HG02623 (cell line): Measurements from ENCODE around the gene BCOR.

Source experiments
- ATAC-seq: cut with Tn5 transposase; IDR thresholded peaks from one replicate; pipeline ENCODE4 v1.9.1; 2021; ENCODE audit warnings: moderate library complexity; ENCODE audit not compliant: unreplicated experiment

BCOR gene

DNA sequence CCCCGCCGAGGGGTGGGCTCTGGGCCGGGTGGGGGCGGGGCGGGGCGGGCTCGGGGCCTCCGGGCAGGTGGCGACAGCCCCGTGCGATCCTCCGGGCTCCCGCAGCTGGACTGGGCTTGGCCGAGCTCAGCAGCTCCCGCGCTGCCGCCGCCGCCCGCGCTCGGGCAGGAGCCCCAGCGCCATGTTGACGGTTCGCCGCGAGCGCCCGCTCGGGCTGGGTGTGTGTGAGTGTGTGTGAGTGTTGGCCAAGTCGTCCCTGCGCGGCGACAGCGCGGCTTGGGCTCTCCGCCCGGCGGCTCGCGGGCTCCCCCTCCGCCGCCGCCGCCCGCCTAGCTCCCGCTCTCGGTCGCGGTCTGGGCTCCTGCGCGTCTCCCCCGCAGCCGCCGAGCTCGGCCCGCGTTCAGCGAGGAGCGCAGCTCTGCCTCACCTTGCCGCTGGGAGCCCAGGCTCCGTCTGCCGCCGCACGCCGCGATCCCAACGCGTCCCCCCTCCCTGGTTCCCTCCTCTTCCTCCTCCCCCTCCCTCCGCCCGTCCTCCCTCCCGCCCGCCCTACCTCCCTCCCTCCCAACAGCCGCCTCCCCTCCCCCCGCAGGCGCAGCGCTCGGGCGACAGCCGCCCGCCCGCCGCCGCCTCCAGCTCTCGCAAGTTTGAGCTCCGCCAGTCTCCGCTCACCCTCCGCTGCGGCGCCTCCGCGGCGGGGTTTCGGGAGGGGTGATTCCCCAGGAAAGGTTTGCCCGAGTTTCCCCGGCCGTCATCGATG, at the start of gene BCOR:
BCOR (minus strand) TSS at position 455 of the 760 bp plus-strand sequence. CDS start 20,029 bp downstream, outside the sequence.
- no peak for ATAC-seq

DNA sequence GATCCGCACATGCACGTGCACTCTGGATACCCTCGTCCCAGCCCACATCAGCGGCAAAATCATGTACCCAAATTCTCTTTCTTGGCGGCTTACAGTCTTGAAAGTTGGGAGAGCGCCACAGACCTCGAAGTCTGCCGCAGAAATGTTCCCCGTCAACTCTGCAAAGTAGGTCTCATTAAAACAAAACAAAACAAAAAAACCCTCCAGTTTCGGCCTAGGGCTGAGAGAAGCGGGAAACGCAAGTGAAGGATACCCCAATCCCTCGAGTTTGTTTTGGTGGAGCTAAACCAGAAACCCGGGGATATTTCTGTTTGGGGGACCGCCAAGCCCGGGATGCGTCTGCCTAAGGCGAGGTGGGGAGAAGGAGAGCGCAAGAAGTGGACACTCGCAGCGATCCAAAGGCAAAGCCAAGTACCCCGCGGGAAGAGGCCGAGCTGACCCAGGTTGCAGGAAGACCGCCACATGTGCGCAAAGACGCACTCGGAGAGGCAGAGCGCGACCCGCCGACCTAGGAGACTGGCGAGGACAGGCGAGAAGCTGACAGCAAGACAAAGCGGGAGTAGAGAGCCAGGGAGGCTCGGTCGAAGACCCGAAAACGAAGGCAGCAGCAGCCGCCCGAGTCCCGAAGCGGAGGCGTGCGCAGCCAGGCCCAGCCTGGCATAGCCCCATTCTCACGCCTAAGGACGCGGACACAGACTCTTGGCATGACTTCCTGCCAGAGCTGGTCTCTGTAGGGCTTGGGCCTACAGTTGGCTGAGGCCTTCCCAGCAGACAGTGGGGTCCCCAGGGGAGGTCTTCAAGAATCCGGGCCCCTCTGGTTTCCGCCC, 49.6 kb upstream of the BCOR start:
- no peak for ATAC-seq

DNA sequence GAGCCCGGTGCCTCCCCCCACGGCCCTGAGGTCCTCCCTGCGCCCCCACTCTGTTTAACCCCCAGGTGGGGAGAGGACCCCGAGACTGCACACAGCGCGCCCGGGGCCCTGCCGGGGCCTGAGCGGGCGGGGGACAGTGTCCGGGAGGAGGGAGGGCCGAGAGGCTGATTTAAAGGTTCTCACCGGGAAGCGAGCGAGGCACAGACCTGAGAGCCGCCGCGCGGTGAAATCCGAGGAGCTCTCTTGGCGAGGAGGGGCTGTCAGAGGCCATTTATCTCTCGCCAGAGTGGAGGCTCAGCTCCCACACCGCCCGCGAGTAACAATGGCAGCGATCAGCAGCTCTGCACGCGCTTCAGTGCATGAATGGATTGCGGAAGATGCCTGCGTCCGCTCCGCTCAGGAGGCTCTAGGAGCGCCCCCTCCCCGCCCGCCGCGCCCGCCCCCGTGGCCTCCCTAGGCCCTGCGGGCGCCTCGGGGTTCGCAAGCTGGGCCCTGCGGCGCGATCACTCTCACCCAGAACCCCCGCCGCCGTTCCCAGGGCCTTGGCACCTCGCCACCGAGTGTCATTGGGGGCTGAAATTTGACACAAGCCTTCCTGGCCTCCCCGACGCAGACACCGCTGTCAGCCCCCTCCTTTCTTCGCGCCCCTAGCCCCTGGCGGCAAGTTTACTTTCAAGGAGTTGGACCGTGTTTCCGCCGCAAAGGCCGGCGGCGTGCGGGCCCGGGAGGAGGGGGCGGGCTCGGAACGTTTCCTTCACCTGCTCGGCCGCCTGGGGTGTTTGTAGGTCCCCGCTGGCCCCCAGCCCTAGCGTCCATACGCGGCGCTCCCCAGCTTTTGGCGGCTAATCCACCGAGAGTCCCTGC, 48.7 kb upstream of the BCOR start:
- ATAC-seq, result no peak

DNA sequence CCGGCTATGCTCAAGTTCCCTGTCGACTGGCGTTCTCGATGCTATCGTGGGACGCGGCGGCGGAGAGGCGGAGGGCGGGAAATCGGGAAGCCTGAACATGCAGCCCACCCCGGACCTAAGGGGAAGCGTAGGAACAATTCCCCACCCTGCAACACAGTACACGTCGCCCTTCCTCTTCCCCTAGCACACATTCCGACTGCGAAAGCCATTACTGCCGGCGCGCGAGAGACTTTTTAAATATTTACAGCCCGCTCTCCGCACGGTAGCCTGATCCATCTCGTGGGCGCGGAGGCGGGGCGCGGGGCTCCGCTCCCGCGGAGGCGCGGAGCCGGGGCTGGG, 48.1 kb upstream of the BCOR start:
- no peak for ATAC-seq

DNA sequence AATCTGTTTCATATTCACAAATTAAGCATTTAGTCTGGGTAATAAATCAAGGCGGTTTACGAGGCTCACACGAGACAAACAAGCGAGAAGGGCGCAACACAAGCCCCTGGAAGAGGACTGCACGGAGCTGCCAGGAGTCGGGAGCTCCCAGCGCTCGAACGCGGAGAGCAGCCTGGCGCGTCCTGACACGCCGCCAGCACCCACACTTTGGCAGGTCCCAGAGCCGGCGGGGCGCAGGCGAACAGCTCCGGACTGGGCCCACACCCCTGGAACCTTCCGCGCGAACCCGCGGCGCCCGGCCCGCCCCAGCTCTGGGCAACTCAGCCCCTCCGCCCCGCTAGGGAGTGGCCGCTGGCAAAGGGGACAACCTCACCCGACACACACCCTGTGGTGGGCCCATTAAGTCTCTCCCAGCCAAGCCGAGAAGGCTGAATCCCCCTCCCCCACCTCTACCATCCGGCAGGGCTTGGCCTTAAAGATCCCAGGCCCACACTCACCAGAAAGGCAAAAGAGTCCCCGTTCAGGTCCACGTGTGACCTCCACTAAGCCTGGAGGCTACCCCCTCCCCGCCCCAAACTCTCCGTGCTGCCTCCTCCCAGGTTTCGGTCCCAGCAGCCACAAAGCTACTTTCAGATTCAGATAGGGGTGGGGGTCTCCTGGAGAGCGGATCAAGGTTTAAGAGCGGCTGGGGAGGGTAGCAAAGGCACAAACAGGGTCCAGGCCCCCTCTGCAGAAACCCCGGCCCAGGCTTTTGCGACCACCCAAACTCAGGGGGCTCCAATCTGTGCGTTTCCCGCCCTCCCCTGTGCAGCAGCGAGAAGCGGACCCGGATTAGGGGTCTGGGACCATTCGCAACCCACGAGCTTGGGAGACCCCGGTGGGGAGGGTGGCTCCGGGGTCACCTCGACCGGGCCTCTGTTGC, 47.5 kb upstream of the BCOR start:
- no peak for ATAC-seq

DNA sequence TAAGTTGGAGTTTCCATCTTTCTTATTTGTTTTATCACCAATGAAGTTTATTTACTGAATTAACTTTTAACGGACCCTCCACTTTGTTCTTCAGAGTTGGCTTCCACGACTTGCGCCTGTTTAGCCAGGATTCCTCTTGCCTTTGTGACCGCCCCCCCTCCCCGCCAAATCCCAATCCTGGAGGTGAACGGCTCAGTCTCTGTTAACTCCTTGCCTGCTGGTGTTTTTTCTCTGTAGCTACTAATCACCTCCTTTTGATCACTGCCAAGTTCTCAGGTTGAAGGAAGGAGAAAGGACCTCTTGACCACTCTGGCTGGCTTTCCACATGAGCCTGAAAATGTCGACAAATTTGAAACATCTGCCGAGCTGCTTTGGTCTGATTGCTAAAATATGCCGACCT, 46.8 kb upstream of the BCOR start:
- ATAC-seq, result no peak

DNA sequence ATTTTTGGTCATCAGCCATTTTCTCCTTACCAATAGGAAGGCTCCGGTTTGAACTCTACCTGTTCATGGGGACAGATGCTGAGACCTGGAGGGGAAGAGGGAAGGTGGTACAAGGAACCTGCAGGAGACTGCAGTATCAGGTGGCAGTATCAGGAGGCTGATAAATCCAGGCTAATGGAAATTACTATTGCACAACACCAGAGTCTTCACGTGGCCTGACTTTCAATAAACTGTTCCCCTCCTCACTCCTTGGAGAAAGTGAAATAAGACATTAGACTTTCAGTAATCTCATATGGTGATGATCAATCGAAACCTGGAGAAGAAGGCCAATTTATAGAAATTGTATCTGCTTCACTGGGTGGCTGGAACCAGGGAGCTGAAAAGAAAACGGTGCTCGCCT, 46.2 kb upstream of the BCOR start:
- no peak for ATAC-seq

DNA sequence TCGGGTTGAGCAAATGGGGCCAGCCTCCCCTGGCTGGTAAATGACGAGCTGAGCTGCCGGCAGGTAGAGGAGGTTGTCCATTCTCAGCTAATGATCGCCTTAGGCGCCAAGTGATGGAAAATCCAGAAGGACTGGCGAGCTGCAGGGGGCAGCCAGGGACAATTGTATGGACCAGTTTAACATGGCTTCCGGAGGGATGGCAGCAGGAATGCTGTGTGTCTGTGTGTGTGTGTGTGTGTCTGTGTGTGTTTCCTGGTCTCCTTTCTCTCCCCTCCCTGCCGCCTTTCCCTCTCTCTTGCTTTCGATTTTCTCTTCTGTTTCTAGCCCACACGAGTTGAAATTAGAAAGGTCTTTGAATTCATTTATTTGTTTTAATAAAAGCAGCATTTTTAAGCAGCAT, 45.2 kb upstream of the BCOR start:
- no peak for ATAC-seq

DNA sequence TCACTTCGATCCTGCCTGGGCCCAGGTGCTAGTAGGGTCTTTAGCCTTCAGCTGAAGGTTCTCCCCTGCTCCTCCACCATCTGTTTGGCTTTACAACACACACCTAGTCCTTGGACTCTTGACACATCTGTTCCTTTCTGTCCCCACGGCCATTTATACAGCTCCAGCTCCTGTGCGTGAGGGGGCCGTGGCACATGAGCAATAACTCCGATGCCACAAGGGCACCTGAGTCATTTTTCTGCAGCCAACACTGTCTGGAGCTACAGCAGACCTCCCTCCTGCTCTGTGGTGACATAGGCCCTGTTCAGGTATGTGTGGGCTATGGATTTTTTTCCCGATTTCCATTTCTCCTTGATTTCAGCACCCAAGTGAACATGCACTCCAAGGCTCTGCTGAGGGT, 44.7 kb upstream of the BCOR start:
- no peak for ATAC-seq

DNA sequence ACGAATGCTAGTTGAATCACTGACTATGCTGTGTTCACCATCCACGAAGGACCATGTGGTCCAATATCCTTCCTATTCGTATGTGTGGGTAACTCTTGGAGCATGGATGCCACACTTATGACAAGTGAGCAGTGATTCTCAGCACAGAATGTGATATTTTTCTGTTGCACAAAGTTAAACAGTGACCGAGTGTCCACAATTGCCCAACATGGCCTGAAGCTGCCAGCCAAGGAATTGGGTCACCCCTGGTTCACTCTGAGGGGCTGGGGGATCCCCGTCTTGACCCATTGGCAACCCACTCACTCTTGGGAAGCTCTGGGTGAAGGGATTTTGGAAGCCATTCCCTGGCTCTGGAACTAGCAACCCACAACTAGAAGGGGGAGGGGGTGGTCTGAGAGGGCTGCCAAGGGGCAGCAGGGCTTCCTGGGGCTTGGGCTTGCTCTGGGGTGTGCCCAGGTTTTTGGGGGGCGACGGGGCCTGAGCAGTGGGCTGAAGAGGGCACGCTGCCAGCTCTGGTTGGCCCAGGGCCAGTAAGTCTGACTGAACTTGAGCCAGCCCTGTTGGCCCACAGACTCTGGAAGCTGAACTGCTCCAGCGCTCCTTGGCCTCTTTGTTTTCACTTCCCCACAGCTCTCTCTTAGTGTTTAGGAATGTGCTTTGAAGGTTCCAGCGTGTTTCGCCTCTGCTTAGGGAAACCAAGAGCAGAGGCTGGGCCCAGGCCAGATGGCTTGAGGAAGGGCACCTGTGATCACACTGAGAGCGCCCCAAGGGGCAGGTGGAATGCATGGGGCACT, 43.1 kb upstream of the BCOR start:
- no peak for ATAC-seq

DNA sequence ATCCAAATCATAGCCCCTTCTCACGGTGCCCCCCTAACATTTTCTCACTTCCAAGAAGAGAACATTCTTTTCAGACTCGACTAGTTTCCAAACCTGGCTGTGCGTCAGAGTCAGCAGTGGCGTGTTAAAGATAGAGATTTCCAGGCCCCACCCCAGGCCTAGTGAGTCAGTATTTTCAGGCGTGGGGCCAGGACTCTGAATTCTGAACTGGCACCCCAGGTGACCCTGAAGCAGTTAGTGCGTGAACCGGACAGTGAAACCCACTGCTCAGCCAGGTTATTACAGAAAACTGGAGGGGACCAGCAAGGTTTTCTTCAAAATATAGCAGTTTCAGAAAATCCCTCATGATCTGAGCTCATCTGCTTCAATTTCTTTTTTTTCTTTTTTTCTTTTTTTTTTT, 35.0 kb upstream of the BCOR start:
- no peak for ATAC-seq

DNA sequence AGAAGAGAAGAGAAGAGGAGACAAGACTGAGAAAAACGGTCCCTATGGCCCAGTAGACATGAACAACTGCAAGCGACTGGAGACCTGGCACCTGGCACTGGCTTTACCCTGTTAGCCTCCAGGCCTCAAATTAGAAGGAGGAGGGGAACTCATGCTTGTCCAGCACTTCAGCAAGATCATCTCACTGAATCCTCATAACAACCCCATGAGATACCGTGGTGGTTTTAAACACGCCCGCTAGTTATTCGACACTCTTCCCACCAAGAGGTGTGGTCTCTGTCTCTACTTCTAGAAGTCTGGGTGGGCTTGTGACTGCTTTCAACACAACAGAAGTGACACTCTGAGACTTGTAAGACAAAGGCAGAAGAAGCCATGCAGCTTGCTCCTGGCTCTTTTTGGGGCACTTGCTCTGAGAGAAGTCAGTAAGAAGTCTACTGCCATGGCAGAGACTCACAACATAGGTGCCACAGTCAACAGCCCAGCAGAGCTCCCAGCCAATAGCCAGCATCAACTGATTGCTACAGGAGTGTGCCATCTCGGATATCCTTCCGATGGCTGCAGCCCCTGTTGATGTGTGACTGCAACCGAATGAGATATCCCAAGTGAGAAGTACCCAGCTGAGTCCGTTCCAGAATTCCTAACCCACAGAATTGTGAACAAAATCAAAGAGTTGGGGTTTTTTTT, 34.0 kb upstream of the BCOR start:
- no peak for ATAC-seq

DNA sequence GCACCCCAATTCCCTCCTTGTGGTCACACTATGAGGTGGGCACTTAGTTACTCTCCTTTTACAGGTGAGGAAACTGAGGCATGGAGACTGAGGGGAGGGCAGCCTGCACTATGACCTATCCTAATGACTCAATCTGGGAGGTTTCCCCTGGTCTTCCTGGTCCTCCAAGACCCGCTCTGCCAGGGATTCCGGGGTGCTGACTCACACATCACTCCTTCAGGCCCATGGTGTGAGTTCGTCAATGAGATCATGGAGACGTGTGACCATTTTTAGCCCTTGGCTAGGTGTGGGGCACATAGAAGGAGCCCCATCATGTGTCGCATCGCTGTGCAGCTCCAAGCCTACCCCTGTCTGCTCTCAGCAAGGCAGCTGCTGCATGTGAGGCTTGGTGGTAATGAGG, 32.4 kb upstream of the BCOR start:
- no peak for ATAC-seq

DNA sequence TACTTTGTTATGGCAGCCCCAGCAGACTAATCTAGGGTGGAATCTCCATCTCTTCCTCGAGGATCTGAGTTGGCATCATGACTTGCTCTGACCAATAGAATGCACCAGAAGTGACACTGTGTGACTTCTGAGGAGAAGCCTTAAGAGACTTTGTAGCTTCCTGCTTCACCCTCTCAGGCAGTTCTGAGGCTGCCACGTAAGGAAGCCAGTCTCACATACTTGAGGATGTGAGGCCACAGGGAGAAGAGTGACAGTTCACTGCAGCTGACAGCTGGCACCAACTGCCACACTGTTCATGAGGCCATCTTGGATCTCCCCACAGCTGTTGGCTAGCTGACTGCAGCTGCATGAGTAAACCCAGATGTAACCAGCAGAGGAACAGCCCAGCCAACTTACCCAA, 29.3 kb upstream of the BCOR start:
- no peak for ATAC-seq

DNA sequence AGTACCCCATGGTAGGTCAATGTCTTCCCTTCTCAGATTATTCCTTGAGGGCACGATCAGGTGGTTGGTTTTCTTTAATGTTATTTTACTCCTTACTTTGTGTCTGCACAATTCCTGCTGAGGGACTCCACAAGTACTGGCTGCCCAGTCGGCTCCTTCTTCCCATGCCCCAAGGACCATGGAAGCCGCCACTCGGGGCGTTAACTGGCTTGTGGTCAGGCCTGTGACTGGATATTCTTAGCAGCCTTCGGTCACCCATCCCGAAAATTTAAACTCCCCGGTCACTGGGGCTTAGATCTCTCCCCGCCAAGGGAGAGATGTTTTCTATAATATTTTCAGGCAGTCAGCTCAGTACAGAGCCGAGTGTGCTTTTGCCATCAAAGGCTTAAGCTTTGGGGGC, 24.7 kb upstream of the BCOR start:
- ATAC-seq, result no peak

DNA sequence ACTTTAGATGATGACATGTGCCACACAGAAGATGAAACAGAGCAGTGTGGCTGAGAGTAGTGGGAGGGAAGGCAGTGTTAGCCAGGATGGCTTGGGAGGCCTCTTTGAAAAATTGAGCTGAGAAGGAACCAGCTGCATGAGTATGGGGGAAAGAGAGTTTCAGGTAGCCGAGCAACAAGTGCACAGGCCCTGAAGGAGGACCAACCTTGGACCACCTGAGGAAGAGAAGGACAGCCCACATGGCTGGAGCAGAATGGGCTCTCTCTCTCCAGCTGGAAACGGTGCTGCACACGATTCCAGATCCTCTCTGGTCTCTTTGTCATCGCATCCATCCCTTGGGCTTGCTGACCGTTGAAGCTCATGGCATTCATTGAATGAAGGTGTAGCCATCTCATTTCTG, 23.9 kb upstream of the BCOR start:
- ATAC-seq, result no peak

DNA sequence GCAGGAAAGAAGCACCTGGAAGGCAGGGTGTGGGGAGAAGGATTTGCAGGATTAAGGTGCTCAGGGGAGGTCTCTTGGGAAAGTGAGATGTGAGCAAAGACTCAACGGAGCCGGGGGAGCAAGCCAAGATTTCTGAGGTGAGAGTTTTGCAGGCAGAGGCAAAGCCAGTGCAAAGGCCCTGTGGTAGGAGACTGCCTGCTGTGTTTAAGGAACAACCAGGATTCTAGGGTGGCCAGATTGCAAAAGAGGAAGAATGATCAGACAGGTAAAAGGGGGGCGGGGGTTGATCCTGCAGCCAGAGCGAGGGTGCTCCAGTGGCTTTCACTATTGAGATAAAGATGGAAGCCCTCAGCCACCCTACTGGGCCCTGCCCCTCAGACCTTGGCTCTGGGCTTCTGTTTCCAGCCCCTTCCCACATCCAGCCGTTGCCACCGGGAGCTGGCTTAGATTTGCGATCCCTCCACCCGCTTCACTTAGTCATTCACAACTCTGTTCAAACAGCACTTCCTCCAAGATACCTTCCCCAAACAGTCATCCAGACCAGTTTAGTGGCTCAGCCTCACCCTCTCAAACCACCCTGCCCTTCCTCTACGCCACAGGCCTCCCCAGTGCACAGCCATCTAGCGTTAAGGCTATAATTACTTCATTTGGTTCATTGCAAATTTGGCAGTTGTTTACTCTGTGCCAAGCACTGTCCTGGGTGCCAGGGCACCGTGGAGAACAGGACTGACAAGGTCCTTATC, 23.3 kb upstream of the BCOR start:
- ATAC-seq, result no peak

DNA sequence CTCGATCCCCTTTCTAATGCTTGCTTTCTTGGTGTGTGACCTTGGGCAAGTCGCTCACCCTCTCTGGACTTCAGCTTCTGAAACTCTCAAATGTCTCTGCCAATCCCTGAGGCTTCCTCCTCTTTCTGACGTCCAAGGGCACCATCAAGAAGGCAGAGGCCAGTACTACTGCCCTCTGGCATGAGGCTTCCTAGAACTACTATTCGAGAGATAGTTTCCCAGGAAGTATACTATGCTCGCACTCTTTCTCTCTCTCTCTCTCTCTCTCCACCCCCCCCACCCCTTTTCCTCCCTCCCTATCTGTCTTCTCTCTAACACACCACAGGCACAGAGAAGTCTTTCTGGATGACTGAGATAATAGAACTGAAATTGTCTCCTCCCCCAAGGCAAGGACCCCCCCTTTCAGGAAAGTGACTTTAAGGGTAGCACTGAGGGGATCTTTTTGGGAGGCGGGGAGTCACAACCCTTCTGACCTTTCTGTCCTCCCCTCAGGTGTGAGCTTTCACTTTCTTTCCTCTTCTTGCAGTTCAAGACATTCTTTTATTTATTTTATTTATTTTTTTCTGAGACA, 20.0 kb upstream of the BCOR start:
- no peak for ATAC-seq
